H1 (cell line): ENCODE results near the gene TRIM28. TPM values are rescaled to one million over a fixed set of nuclear protein-coding genes. Genes with fewer than 3 reads are reported as not detected.

Source experiments
- CTCF ChIA-PET: fragments of 300-600 bp; sonication (Branson Sonifier 250); formaldehyde crosslinking; loops from one replicate; lab custom pipeline; 2021; ENCODE audit not compliant: partially characterized antibody; lab: Charles Lee
- POLR2A ChIA-PET: fragments of 300-600 bp; sonication (Branson Sonifier 250); formaldehyde crosslinking; loops from one replicate; lab custom pipeline; 2021; ENCODE audit warnings: inconsistent platforms; ENCODE audit not compliant: partially characterized antibody; lab: Charles Lee
- DNase-seq, 2 experiments: peaks; one replicate each; pipeline versions ENCODE4 v3.0.0 to v3.0.0-alpha.2; 2010 to 2022; ENCODE audit warnings: low spot score in 2 of 2, low read depth in 1 of 2, mixed read lengths in 1 of 2
- FAIRE-seq: peaks from 2 replicates; lab custom pipeline; 2011; peaks lifted over from hg19 to GRCh38; lab: Jason Lieb, UNC
- H2AFZ ChIP-seq: 2 replicates; pipeline ENCODE4 v1.8.1; 2012; ENCODE audit warnings: low read length, inconsistent platforms
- H2AK5ac ChIP-seq: 2 replicates; pipeline ENCODE4 v1.6.1; 2013; ENCODE audit warnings: low read depth, low read length
- H2BK120ac ChIP-seq: replicated peaks from 2 replicates; pipeline ENCODE3; 2013; ENCODE audit warnings: low read depth, low read length, inconsistent platforms
- H2BK12ac ChIP-seq: 2 replicates; pipeline ENCODE4 v1.6.1; 2013; ENCODE audit warnings: low read depth, low read length
- H2BK15ac ChIP-seq: 2 replicates; pipeline ENCODE4 v1.6.1; 2013; ENCODE audit warnings: low read length
- H2BK20ac ChIP-seq: 2 replicates; pipeline ENCODE4 v1.6.1; 2013; ENCODE audit warnings: low read length
- H2BK5ac ChIP-seq: 2 replicates; pipeline ENCODE4 v1.6.1; 2013; ENCODE audit warnings: low read depth, low read length
- H3K14ac ChIP-seq: 2 replicates; pipeline ENCODE4 v1.6.1; 2013; ENCODE audit warnings: inconsistent platforms; ENCODE audit not compliant: insufficient read length
- H3K18ac ChIP-seq: 2 replicates; pipeline ENCODE4 v1.6.1; 2013; ENCODE audit warnings: low read length; ENCODE audit errors: extremely low read depth
- H3K23ac ChIP-seq: 2 replicates; pipeline ENCODE4 v1.6.1; 2013; ENCODE audit warnings: inconsistent platforms; ENCODE audit not compliant: insufficient read length
- H3K23me2 ChIP-seq: 2 replicates; pipeline ENCODE4 v1.6.1; 2013; ENCODE audit warnings: low read depth, low read length
- H3K27ac ChIP-seq: 2 replicates; pipeline ENCODE4 v1.6.1; 2011; ENCODE audit warnings: low read depth, low read length, inconsistent platforms
- H3K27me3 ChIP-seq, 4 experiments: replicated peaks in 1 of 4; 1 replicate in 1 of 4; 2 replicates in 3 of 4; pipeline versions ENCODE4 v1.6.1 to v1.8.1; 2011 to 2013; ENCODE audit warnings: low read length in 3 of 4, mild to moderate bottlenecking in 3 of 4, inconsistent platforms in 2 of 4, mixed read lengths in 2 of 4, moderate library complexity in 1 of 4; ENCODE audit not compliant: control insufficient read depth in 3 of 4, insufficient read depth in 3 of 4; ENCODE audit errors: extremely low read depth in 1 of 4
- H3K36me3 ChIP-seq, 4 experiments: 2 replicates each; pipeline versions ENCODE4 v1.6.1 to v1.8.1; 2011 to 2013; ENCODE audit warnings: mild to moderate bottlenecking in 4 of 4, low read length in 3 of 4, moderate library complexity in 2 of 4, control low read depth in 1 of 4, inconsistent platforms in 1 of 4; ENCODE audit not compliant: insufficient read depth in 4 of 4, control insufficient read depth in 2 of 4
- H3K4ac ChIP-seq: replicated peaks from 2 replicates; pipeline ENCODE3; 2013; ENCODE audit warnings: low read length, low read depth, mixed read lengths, inconsistent platforms; ENCODE audit not compliant: insufficient read length
- H3K4me1 ChIP-seq, 4 experiments: replicated peaks in 1 of 4; 1 replicate in 1 of 4; 2 replicates in 3 of 4; pipeline versions ENCODE4 v1.6.1 to v1.8.1; 2011 to 2013; ENCODE audit warnings: low read length in 3 of 4, inconsistent platforms in 2 of 4, mixed read lengths in 1 of 4; ENCODE audit not compliant: insufficient read depth in 4 of 4, control insufficient read depth in 3 of 4
- H3K4me2 ChIP-seq, 2 experiments: 2 replicates each; pipeline versions ENCODE4 v1.6.1 to v1.8.1; 2011 to 2013; ENCODE audit warnings: low read depth in 2 of 2, low read length in 2 of 2, control low read depth in 1 of 2, inconsistent platforms in 1 of 2, mild to moderate bottlenecking in 1 of 2; ENCODE audit not compliant: insufficient read depth in 1 of 2
- H3K4me3 ChIP-seq, 4 experiments: fragments of 200-600, 300-600 bp in 1 of 4; sonication (generic), shearing (Covaris generic), sonication (Bioruptor Twin) in 1 of 4; 2 replicates each; pipeline versions ENCODE4 v1.5.1 to v1.8.1; 2011 to 2016; ENCODE audit warnings: low read length in 4 of 4, low read depth in 3 of 4, control low read depth in 2 of 4, inconsistent platforms in 2 of 4, mild to moderate bottlenecking in 2 of 4, mixed read lengths in 1 of 4, moderate library complexity in 1 of 4; ENCODE audit not compliant: insufficient read depth in 2 of 4; ENCODE audit errors: extremely low read depth in 1 of 4
- H3K56ac ChIP-seq: replicated peaks from 2 replicates; pipeline ENCODE3; 2013; ENCODE audit warnings: low read depth, mild to moderate bottlenecking, mixed read lengths, low read length, inconsistent platforms; ENCODE audit not compliant: insufficient read length
- H3K79me1 ChIP-seq: 2 replicates; pipeline ENCODE4 v1.6.1; 2013; ENCODE audit warnings: low read depth, low read length, control low read depth
- H3K79me2 ChIP-seq, 2 experiments: 2 replicates each; pipeline versions ENCODE4 v1.6.1 to v1.8.1; 2012 to 2013; ENCODE audit warnings: low read length in 2 of 2, mild to moderate bottlenecking in 2 of 2, inconsistent platforms in 1 of 2; ENCODE audit not compliant: insufficient read depth in 2 of 2, control insufficient read depth in 1 of 2
- H3K9ac ChIP-seq, 4 experiments: replicated peaks in 1 of 4; 1 replicate in 1 of 4; 2 replicates in 3 of 4; pipeline versions ENCODE4 v1.6.1 to v1.8.1; 2011 to 2013; ENCODE audit warnings: low read depth in 3 of 4, low read length in 3 of 4, control low read depth in 2 of 4, mild to moderate bottlenecking in 2 of 4, moderate library complexity in 2 of 4, inconsistent platforms in 1 of 4; ENCODE audit errors: extremely low read depth in 1 of 4
- H3K9me3 ChIP-seq, 2 experiments: 2 replicates each; pipeline versions ENCODE4 v1.6.1 to v1.8.1; 2012 to 2013; ENCODE audit warnings: mild to moderate bottlenecking in 2 of 2, moderate library complexity in 2 of 2, control low read depth in 1 of 2, inconsistent platforms in 1 of 2, low read depth in 1 of 2, low read length in 1 of 2, mixed read lengths in 1 of 2; ENCODE audit not compliant: insufficient read depth in 2 of 2
- H4K20me1 ChIP-seq, 2 experiments: replicated peaks in 1 of 2; 2 replicates each; pipeline versions ENCODE3 to v1.8.1; 2011 to 2013; ENCODE audit warnings: inconsistent platforms in 2 of 2, low read length in 2 of 2, mild to moderate bottlenecking in 1 of 2; ENCODE audit not compliant: insufficient read depth in 2 of 2, control insufficient read depth in 1 of 2
- H4K5ac ChIP-seq: 2 replicates; pipeline ENCODE4 v1.6.1; 2013; ENCODE audit warnings: low read length, low read depth, mixed read lengths, inconsistent platforms; ENCODE audit not compliant: insufficient read length
- H4K8ac ChIP-seq: 2 replicates; pipeline ENCODE4 v1.8.0; 2013; ENCODE audit warnings: mild to moderate bottlenecking, moderate library complexity, low read length, inconsistent platforms; ENCODE audit not compliant: insufficient read depth; ENCODE audit errors: extremely low read depth
- H4K91ac ChIP-seq: replicated peaks from 2 replicates; pipeline ENCODE3; 2013; ENCODE audit warnings: low read length, mixed read lengths, inconsistent platforms; ENCODE audit not compliant: insufficient read length
- CBX5 ChIP-seq: fragments of 300-800, 300-1000 bp; sonication (generic); IDR thresholded peaks from 2 replicates; pipeline ENCODE4 v1.7.1; 2016; ENCODE audit warnings: antibody characterized with exemption, low read length, low read depth
- CHD2 ChIP-seq: IDR thresholded peaks from 2 replicates; pipeline ENCODE4 v1.6.1; 2012; ENCODE audit warnings: low read length, improper control_type of control experiment
- HDAC2 ChIP-seq, 2 experiments: fragments of 300-600 bp in 1 of 2; sonication (generic) in 1 of 2; IDR thresholded peaks; 2 replicates each; pipeline ENCODE4 v1.6.1; 2011 to 2012; ENCODE audit warnings: low read depth in 2 of 2, low read length in 2 of 2, mild to moderate bottlenecking in 2 of 2, moderate library complexity in 2 of 2, borderline replicate concordance in 1 of 2, inconsistent platforms in 1 of 2
- KDM4A ChIP-seq: IDR thresholded peaks from one replicate; pipeline ENCODE4 v1.7.1; 2012; ENCODE audit warnings: low read depth, mild to moderate bottlenecking, moderate library complexity, low read length, inconsistent platforms; ENCODE audit not compliant: severe bottlenecking
- POLR2A ChIP-seq, 2 experiments: IDR thresholded peaks; 1 replicate in 1 of 2; 2 replicates in 1 of 2; pipeline ENCODE4 v1.6.1; 2011; ENCODE audit warnings: low read depth in 2 of 2, low read length in 2 of 2, mild to moderate bottlenecking in 2 of 2; ENCODE audit errors: control extremely low read depth in 1 of 2
- POLR2AphosphoS5 ChIP-seq: IDR thresholded peaks from 2 replicates; pipeline ENCODE4 v1.6.1; 2011; ENCODE audit warnings: low read depth, low read length
- RBBP5 ChIP-seq: IDR thresholded peaks from 2 replicates; pipeline ENCODE4 v1.7.1; 2012; ENCODE audit warnings: low read depth, mild to moderate bottlenecking, inconsistent platforms, low read length, moderate library complexity, borderline replicate concordance
- SIN3A ChIP-seq, 2 experiments: IDR thresholded peaks in 1 of 2; conservative IDR thresholded peaks in 1 of 2; 2 replicates each; pipeline ENCODE4 v1.6.1; 2011 to 2012; ENCODE audit warnings: low read length in 2 of 2, improper control_type of control experiment in 1 of 2, low read depth in 1 of 2, mild to moderate bottlenecking in 1 of 2
- TEAD4 ChIP-seq: IDR thresholded peaks from 2 replicates; pipeline ENCODE4 v1.6.1; 2012; ENCODE audit warnings: low read depth, low read length, inconsistent platforms, mixed read lengths
- YY1 ChIP-seq: IDR thresholded peaks from 2 replicates; pipeline ENCODE4 v1.6.1; 2011; ENCODE audit warnings: low read depth, mild to moderate bottlenecking, low read length
- WGBS, 2 experiments: shearing (Covaris generic) in 1 of 2; methylation state at CpG; one replicate each; pipeline versions ENCODE4 v1.1.6 to v1.1.7; 2013 to 2015; ENCODE audit warnings: low lambda C conversion rate in 2 of 2, mixed read lengths in 2 of 2, inconsistent platforms in 1 of 2, low coverage in 1 of 2, missing lambda C conversion rate in 1 of 2; ENCODE audit not compliant: insufficient replicate concordance in 2 of 2, insufficient coverage in 1 of 2, insufficient read length in 1 of 2; ENCODE audit errors: extremely low coverage in 1 of 2, missing lambda C conversion rate in 1 of 2; 5-methylcytosine and 5-hydroxymethylcytosine counted together
- polyA plus RNA-seq, 7 experiments: library from polyadenylated mRNA; depleted of rRNA in 3 of 7; stranded (reverse) in 5 of 7; unstranded in 2 of 7; fragments of >200 nt in 5 of 7; fragments of 200-250 nt in 2 of 7; gene quantifications; 1 replicate in 5 of 7; 2 replicates in 1 of 7; 4 replicates in 1 of 7; pipeline versions ENCODE4 v1.2.1 to v1.2.3, GENCODE V29; 2011 to 2013; ENCODE audit warnings: missing spikeins in 2 of 7, mixed read lengths in 2 of 7
- total RNA-seq: library from RNA; stranded (reverse); fragmentation: NEBNext Ultra II Directional; extraction: Animal tissue kit (Norgen Biotek cat#: 25700); gene quantifications from 2 replicates; pipeline ENCODE4 v1.2.1, GENCODE V29; 2021

Gene TRIM28
- total and polyA plus RNA-seq, 2 of the 8 experiments (the other 6 are each of a cell fraction or from before 2014, with no cell fraction given): 1,433 to 1,442 TPM

GRCh38 chr19:58544591-58545285 lies 874 bp downstream of the TRIM28 start:
- Histone ChIP-seq H4K5ac (peak overlapping the region; percentile 57), H3K14ac (no peak overlapping the region), H4K91ac (peak overlapping the region; percentile 97), H3K27ac (peak overlapping the region; percentile 92; the same call in 1 of the 2 replicates), H3K4ac (peak overlapping the region; percentile 38), H3K23me2 (peaks cover 13% of the 10 kb centered on the region), H2BK12ac (no peak overlapping the region), H3K9ac (peak overlapping the region; percentile 92 to 100 (median 95)), H3K4me2 (peak overlapping the region; percentile 92 to 98), H3K18ac (peak overlapping the region; percentile 99), H3K9me3 (no peaks in the 10 kb centered on the region), H3K4me3 (peak overlapping the region; percentile 89 to 100 (median 94)), H2BK15ac (no peak overlapping the region), H2AFZ (no peak overlapping the region), H2BK20ac (no peak overlapping the region), H3K27me3 (peaks cover 0 to 18% (median 10%) of the 10 kb centered on the region in 4 experiments; a peak in 5 of 7 replicates), H3K23ac (no peak overlapping the region), H3K36me3 (peaks cover 28 to 46% (median 37%) of the 10 kb centered on the region in 4 experiments), H2BK120ac (no peak overlapping the region), H4K20me1 (peaks cover 39 to 48% of the 10 kb centered on the region in 2 experiments), H4K8ac (peak overlapping the region; percentile 99), H3K4me1 (peaks cover 3 to 10% (median 5%) of the 10 kb centered on the region in 4 experiments; a peak in 6 of 7 replicates), H3K56ac (peak overlapping the region; percentile 97), H3K79me1 (peaks cover 13% of the 10 kb centered on the region), H2BK5ac (no peak overlapping the region; the same call in 1 of the 2 replicates), H2AK5ac (no peak overlapping the region), H3K79me2 (peaks cover 28 to 49% of the 10 kb centered on the region in 2 experiments)
- ChIA-PET POLR2A (interaction anchor here (1.0 to 13.8 kb wide), 14 partner anchors 9 to 165 kb away, joined by 3 to 650 read pairs (median 9); partner anchors contain the start of genes CHMP2A, MZF1, SLC27A5 and UBE2M), CTCF (interaction anchor here (1.3 to 3.6 kb wide), 4 partner anchors 9 to 36 kb away, joined by 5 to 21 read pairs (median 8); partner anchors contain the start of genes CHMP2A and ZBTB45)
- DNase-seq (no peak), FAIRE-seq (no peak)
- peak in 1 of 2 experiments; percentile 52; a peak in 1 of 3 replicates for TF ChIP-seq POLR2A (IDR thresholded peaks at IDR 0.05; ENCODE audit: control extremely low read depth in 1 of 2, low read depth in 2 of 2, low read length in 2 of 2)
- peak in 1 of 2 experiments; percentile 20; a peak in 1 of 4 replicates for TF ChIP-seq SIN3A (conservative IDR thresholded peaks at IDR 0.05 in 1 of 2, IDR thresholded peaks at IDR 0.05 in 1 of 2; ENCODE audit: low read depth in 1 of 2, low read length in 2 of 2)
- TF ChIP-seq CHD2: no peak
- 0 out of 4 replicates have a peak, but pooled peaks of 1 of the 2 experiments have one; percentile 52 for TF ChIP-seq HDAC2 (IDR thresholded peaks at IDR 0.05; ENCODE audit: borderline replicate concordance in 1 of 2, low read depth in 2 of 2, low read length in 2 of 2)
- no peak for TF ChIP-seq TEAD4
- peak; percentile 10 for TF ChIP-seq KDM4A
- TF ChIP-seq CBX5: no peak
- 0 out of 2 replicates have a peak, but pooled peaks have one; percentile 60 for TF ChIP-seq POLR2AphosphoS5
- TF ChIP-seq RBBP5: peak; percentile 38; the same call in 1 of the 2 replicates
- peak; percentile 71; the same call in 1 of the 2 replicates for TF ChIP-seq YY1
- WGBS, 2 experiments: 2% methylated on average over 38 of the region's 92 CpGs; no CpG with 5 or more reads in 1 of the 2 experiments
